Lung (tissue), 12 donors: ENCODE data around the gene RSPH10B2. TPM values are rescaled to one million over a fixed set of nuclear protein-coding genes. Genes with fewer than 3 reads are reported as not detected.
"Not testable (repeated sequence)": the region's sequence is repeated elsewhere in the genome, so short reads cannot be mapped to it uniquely, and the experiment has no call there.

Experiments
- ATAC-seq: fragments of 200-7000 bp; cut with Tn5 transposase; one replicate; pipeline ENCODE4 v1.9.1; 2020; ENCODE audit warnings: moderate number of reproducible peaks; ENCODE audit not compliant: insufficient read depth, low FRiP score
- DNase-seq, 3 donors: peaks; one replicate each; pipeline ENCODE4 v3.0.0-alpha.2; 2013 to 2017
- H3K27ac ChIP-seq, 2 donors: one replicate each; pipeline ENCODE4 v1.5.1; 2013; ENCODE audit warnings: mild to moderate bottlenecking in 2 of 2, moderate library complexity in 2 of 2, control low read depth in 1 of 2, inconsistent platforms in 1 of 2, low read depth in 1 of 2, low read length in 1 of 2
- H3K27me3 ChIP-seq, 3 donors: one replicate each; pipeline ENCODE4 v1.5.1; 2013; ENCODE audit warnings: low read length in 2 of 3; ENCODE audit not compliant: control insufficient read depth in 3 of 3, insufficient read depth in 3 of 3
- H3K36me3 ChIP-seq, 4 donors: one replicate each; pipeline ENCODE4 v1.5.1; 2013; ENCODE audit warnings: low read length in 4 of 4, mild to moderate bottlenecking in 1 of 4, moderate library complexity in 1 of 4; ENCODE audit not compliant: control insufficient read depth in 4 of 4, insufficient read depth in 4 of 4
- H3K4me1 ChIP-seq, 5 donors: one replicate each; pipeline ENCODE4 v1.5.1; 2013; ENCODE audit warnings: low read length in 5 of 5, mild to moderate bottlenecking in 2 of 5, moderate library complexity in 1 of 5; ENCODE audit not compliant: control insufficient read depth in 5 of 5, insufficient read depth in 5 of 5
- H3K4me3 ChIP-seq: one replicate; pipeline ENCODE4 v1.5.1; 2013; ENCODE audit warnings: mild to moderate bottlenecking, control low read depth, moderate library complexity
- H3K9ac ChIP-seq, 2 donors: one replicate each; pipeline ENCODE4 v1.5.1; 2013; ENCODE audit warnings: low read length in 2 of 2, control low read depth in 1 of 2; ENCODE audit not compliant: insufficient read depth in 1 of 2
- H3K9me3 ChIP-seq, 4 donors: one replicate each; pipeline ENCODE4 v1.5.1; 2013; ENCODE audit warnings: low read length in 3 of 4, mild to moderate bottlenecking in 1 of 4, moderate library complexity in 1 of 4; ENCODE audit not compliant: control insufficient read depth in 4 of 4, insufficient read depth in 3 of 4
- CTCF ChIP-seq: IDR thresholded peaks from 2 replicates; pipeline ENCODE4 v1.5.1; 2012; ENCODE audit warnings: mild to moderate bottlenecking; ENCODE audit errors: control extremely low read depth, extremely low read depth
- WGBS, 2 donors: extraction: QIAGEN DNeasy Blood & Tissue Kit; methylation state at CpG; one replicate each; pipeline ENCODE4 v1.1.7; 2013; 5-methylcytosine and 5-hydroxymethylcytosine counted together
- polyA plus RNA-seq, 2 donors: library from polyadenylated mRNA; stranded (reverse); fragments of 200-250 nt; gene quantifications; one replicate each; pipeline ENCODE4 v1.2.1, GENCODE V29; 2013
- total RNA-seq, 2 donors: library from RNA; depleted of rRNA in 1 of 2; stranded (reverse); fragments of >200 nt in 1 of 2; gene quantifications; one replicate each; pipeline ENCODE4 v1.2.1, GENCODE V29; 2014 to 2021
- donor health status: control.
- donor health status: control.
- donor health status: Bipolar disorder and iron deficiency.
- donor health status: healthy.
- donor health status: DM: yes; HTN: yes; CAD: no.

Gene RSPH10B2
- total and polyA plus RNA-seq, 4 donors = 1.4 to 9.0 (median 4.5) TPM

GRCh38 chr7:6827180-6827579 lies 73.3 kb downstream of the RSPH10B2 start:
- peak; percentile 11 to 48 (median 14) for DNase-seq
- H3K9me3 ChIP-seq, H3K4me1 ChIP-seq, H3K27ac ChIP-seq, H3K36me3 ChIP-seq, H3K4me3 ChIP-seq, H3K9ac ChIP-seq, ATAC-seq: not testable (repeated sequence)
- H3K27me3 ChIP-seq = peaks cover 0 to 11% (median 3%) of the 10 kb centered on the region in 3 donors
- WGBS, 2 donors = 57 to 61% methylated on average over 8 to 12 of the region's 12 CpGs

- peaks cover 0 to 21% (median 3%) of the 10 kb centered on the region in 3 donors for H3K27me3 ChIP-seq
- DNase-seq, H3K36me3 ChIP-seq, H3K4me1 ChIP-seq, H3K9ac ChIP-seq, H3K4me3 ChIP-seq, H3K27ac ChIP-seq, H3K9me3 ChIP-seq, ATAC-seq: not testable (repeated sequence)
- 66 to 70% methylated on average over 3 to 5 of the region's 5 CpGs for WGBS, 2 donors
Observed at GRCh38 chr7:6829616-6830015, 75.7 kb downstream of the RSPH10B2 start.

GRCh38 chr7:6830026-6830425 lies 76.1 kb downstream of the RSPH10B2 start:
- ATAC-seq, H3K9ac ChIP-seq, H3K36me3 ChIP-seq, H3K27ac ChIP-seq, H3K9me3 ChIP-seq, H3K4me3 ChIP-seq, DNase-seq, H3K4me1 ChIP-seq: not testable (repeated sequence)
- H3K27me3 ChIP-seq = peaks cover 0 to 21% (median 3%) of the 10 kb centered on the region in 3 donors
- 79 to 83% methylated on average over 6 of the region's 6 CpGs for WGBS, 2 donors

GRCh38 chr7:6831018-6831725 lies 77.3 kb downstream of the RSPH10B2 start:
- H3K4me1 ChIP-seq = no peaks in the 10 kb centered on the region
- no peak for TF ChIP-seq CTCF
- H3K9me3 ChIP-seq = peaks cover 0 to 3% (median 0%) of the 10 kb centered on the region in 4 donors
- no peak overlapping the region for H3K9ac ChIP-seq
- no peaks in the 10 kb centered on the region for H3K36me3 ChIP-seq
- H3K4me3 ChIP-seq = no peak overlapping the region
- no peak overlapping the region for H3K27ac ChIP-seq
- no peak for DNase-seq
- WGBS, 2 donors = 75 to 84% methylated on average over 7 of the region's 7 CpGs
- no peak for ATAC-seq
- peaks cover 0 to 21% (median 3%) of the 10 kb centered on the region in 3 donors for H3K27me3 ChIP-seq

GRCh38 chr7:6833636-6834035 lies 79.7 kb downstream of the RSPH10B2 start:
- no peak overlapping the region for H3K27ac ChIP-seq
- peaks cover 0 to 3% (median 0%) of the 10 kb centered on the region in 4 donors for H3K9me3 ChIP-seq
- no peaks in the 10 kb centered on the region for H3K36me3 ChIP-seq
- H3K27me3 ChIP-seq = peaks cover 0 to 18% (median 3%) of the 10 kb centered on the region in 3 donors
- DNase-seq (no peak), ATAC-seq (no peak)
- no peak for TF ChIP-seq CTCF
- WGBS, 2 donors = 88 to 92% methylated on average over 6 of the region's 6 CpGs
- H3K9ac ChIP-seq = no peak overlapping the region
- no peak overlapping the region for H3K4me3 ChIP-seq
- H3K4me1 ChIP-seq = no peaks in the 10 kb centered on the region

- DNase-seq, H3K9me3 ChIP-seq, H3K36me3 ChIP-seq, H3K27ac ChIP-seq, H3K4me3 ChIP-seq, ATAC-seq, H3K9ac ChIP-seq, H3K4me1 ChIP-seq: not testable (repeated sequence)
- 67 to 71% methylated on average over 3 of the region's 3 CpGs for WGBS, 2 donors
- peaks cover 0 to 18% (median 3%) of the 10 kb centered on the region in 3 donors for H3K27me3 ChIP-seq
Observed at GRCh38 chr7:6835521-6835920, 81.6 kb downstream of the RSPH10B2 start.

GRCh38 chr7:6837081-6837480 lies 83.2 kb downstream of the RSPH10B2 start:
- H3K9ac ChIP-seq, H3K4me1 ChIP-seq, H3K36me3 ChIP-seq, H3K4me3 ChIP-seq, DNase-seq, ATAC-seq, H3K9me3 ChIP-seq, H3K27ac ChIP-seq, H3K27me3 ChIP-seq: not testable (repeated sequence)
- 85 to 93% methylated on average over 10 of the region's 10 CpGs for WGBS, 2 donors
